ENCODE data around the gene GPR55.

DNA sequence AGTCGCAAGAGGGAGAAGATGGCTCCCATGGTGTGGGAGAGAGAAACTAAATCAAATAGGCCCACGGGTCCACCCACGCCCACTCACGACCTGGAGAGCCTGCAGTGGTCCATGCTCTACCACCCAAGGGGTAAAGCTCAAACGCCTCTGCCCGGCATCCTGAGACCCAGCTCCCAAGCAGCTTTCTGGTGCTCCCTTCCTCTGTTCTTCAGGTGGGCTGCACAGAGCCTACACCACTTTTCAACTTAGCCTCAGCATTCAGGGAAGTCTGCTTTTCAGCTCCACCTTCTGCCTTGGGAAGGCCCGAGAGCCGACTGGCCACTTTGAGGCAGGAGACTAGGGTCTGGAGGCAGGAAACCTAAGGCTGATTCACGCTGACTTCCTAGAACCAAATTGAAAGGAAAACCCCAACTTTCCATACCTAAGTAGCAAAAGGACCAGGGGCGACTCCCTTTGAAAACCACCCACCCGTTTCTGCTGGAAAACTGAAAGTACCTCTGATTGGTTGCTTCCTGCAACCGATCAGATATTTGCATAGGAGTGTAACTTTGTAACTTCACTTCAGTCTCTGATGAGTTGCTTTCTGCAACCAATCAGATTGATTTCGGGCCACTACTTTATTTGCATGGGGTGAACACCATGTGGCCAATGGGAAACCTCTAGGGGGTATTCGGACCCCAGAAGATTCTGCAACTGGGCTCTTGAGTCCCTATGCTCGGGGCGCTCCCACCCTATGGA lies 44.0 kb upstream of the GPR55 start:
- TF ChIP-seq CTCF (IDR thresholded peaks at IDR 0.05) (no peak), ZFX (IDR thresholded peaks at IDR 0.05; ENCODE audit: borderline replicate concordance) (no peak)

Data from 22Rv1 (cell line).